Neuronal stem cell (in vitro differentiated cells): ENCODE results near the gene SLC16A3.

Experiments
- DNase-seq: peaks from one replicate; pipeline ENCODE4 v3.0.0-alpha.2; 2013; ENCODE audit warnings: low spot score
- H2AFZ ChIP-seq: one replicate; pipeline ENCODE4 v1.6.1; 2013; ENCODE audit warnings: mild to moderate bottlenecking, low read length, inconsistent platforms
- H2AK5ac ChIP-seq: 2 replicates; pipeline ENCODE4 v1.6.1; 2013; ENCODE audit warnings: low read depth, mild to moderate bottlenecking, inconsistent platforms, low read length, moderate library complexity, mixed read lengths
- H2BK120ac ChIP-seq: 2 replicates; pipeline ENCODE4 v1.6.1; 2013; ENCODE audit warnings: low read depth, mild to moderate bottlenecking, inconsistent platforms, low read length, moderate library complexity, mixed read lengths
- H2BK12ac ChIP-seq: one replicate; pipeline ENCODE4 v1.6.1; 2013; ENCODE audit warnings: low read length, inconsistent platforms
- H2BK15ac ChIP-seq: 2 replicates; pipeline ENCODE4 v1.6.1; 2013; ENCODE audit warnings: mild to moderate bottlenecking, low read length, inconsistent platforms, mixed read lengths
- H2BK5ac ChIP-seq: one replicate; pipeline ENCODE4 v1.6.1; 2013; ENCODE audit warnings: inconsistent platforms, mild to moderate bottlenecking, low read length, moderate library complexity
- H3K14ac ChIP-seq: one replicate; pipeline ENCODE4 v1.6.1; 2013; ENCODE audit warnings: low read length, inconsistent platforms
- H3K18ac ChIP-seq: 2 replicates; pipeline ENCODE4 v1.6.1; 2013; ENCODE audit warnings: low read length, inconsistent platforms
- H3K23ac ChIP-seq: 2 replicates; pipeline ENCODE4 v1.6.1; 2013; ENCODE audit warnings: low read depth, mild to moderate bottlenecking, mixed read lengths, low read length, inconsistent platforms; ENCODE audit not compliant: poor library complexity
- H3K27ac ChIP-seq: replicated peaks from 3 replicates; pipeline ENCODE4 v1.5.1; 2013; ENCODE audit warnings: low read length, inconsistent platforms
- H3K27me3 ChIP-seq, 3 experiments: 2 replicates each; pipeline ENCODE4 v1.6.1; 2013; ENCODE audit warnings: low read length in 3 of 3, mild to moderate bottlenecking in 2 of 3, inconsistent platforms in 1 of 3, low read depth in 1 of 3, mixed read lengths in 1 of 3, moderate library complexity in 1 of 3; ENCODE audit not compliant: control insufficient read depth in 3 of 3, insufficient read depth in 3 of 3
- H3K36me3 ChIP-seq, 2 donors: replicated peaks in 1 of 2; 2 replicates each; pipeline ENCODE4 v1.6.1; 2013; ENCODE audit warnings: low read length in 2 of 2; ENCODE audit not compliant: control insufficient read depth in 2 of 2, insufficient read depth in 2 of 2
- H3K4ac ChIP-seq: 2 replicates; pipeline ENCODE4 v1.6.1; 2013; ENCODE audit warnings: inconsistent platforms, mild to moderate bottlenecking, low read length, moderate library complexity
- H3K4me1 ChIP-seq, 2 donors: 1 replicate in 1 of 2; 2 replicates in 1 of 2; pipeline ENCODE4 v1.6.1; 2013; ENCODE audit warnings: low read length in 2 of 2, low read depth in 1 of 2; ENCODE audit not compliant: control insufficient read depth in 2 of 2, insufficient read depth in 1 of 2
- H3K4me2 ChIP-seq: one replicate; pipeline ENCODE4 v1.6.1; 2013; ENCODE audit warnings: mild to moderate bottlenecking, low read length, inconsistent platforms; ENCODE audit not compliant: insufficient read depth, poor library complexity, severe bottlenecking
- H3K4me3 ChIP-seq, 2 donors: 2 replicates each; pipeline ENCODE4 v1.5.1; 2013; ENCODE audit warnings: low read length in 2 of 2, mild to moderate bottlenecking in 2 of 2, inconsistent platforms in 1 of 2, moderate library complexity in 1 of 2
- H3K79me1 ChIP-seq: one replicate; pipeline ENCODE4 v1.6.1; 2013; ENCODE audit warnings: low read depth, mild to moderate bottlenecking, inconsistent platforms, low read length, moderate library complexity
- H3K9ac ChIP-seq: one replicate; pipeline ENCODE4 v1.6.1; 2013; ENCODE audit warnings: mild to moderate bottlenecking, low read depth, low read length, inconsistent platforms; ENCODE audit not compliant: poor library complexity
- H3K9me3 ChIP-seq, 2 donors: replicated peaks in 1 of 2; 2 replicates each; pipeline versions ENCODE3 to v1.6.1; 2013; ENCODE audit warnings: low read length in 2 of 2, mild to moderate bottlenecking in 2 of 2, inconsistent platforms in 1 of 2, low read depth in 1 of 2, mixed read lengths in 1 of 2, moderate library complexity in 1 of 2; ENCODE audit not compliant: control insufficient read depth in 2 of 2, insufficient read depth in 1 of 2
- H4K8ac ChIP-seq: one replicate; pipeline ENCODE4 v1.6.1; 2013; ENCODE audit warnings: low read depth, mild to moderate bottlenecking, inconsistent platforms, low read length, moderate library complexity
- H4K91ac ChIP-seq: one replicate; pipeline ENCODE4 v1.6.1; 2013; ENCODE audit warnings: low read length, low read depth, mild to moderate bottlenecking, inconsistent platforms; ENCODE audit not compliant: poor library complexity
- WGBS, 2 donors: extraction: QIAGEN DNeasy Blood & Tissue Kit; methylation state at CpG; one replicate each; pipeline ENCODE4 v1.1.7; 2013; ENCODE audit warnings: missing lambda C conversion rate in 2 of 2, mixed read lengths in 1 of 2; ENCODE audit not compliant: insufficient read length in 2 of 2, insufficient replicate concordance in 1 of 2; ENCODE audit errors: extremely low coverage in 2 of 2; 5-methylcytosine and 5-hydroxymethylcytosine counted together

The SLC16A3 gene

DNA sequence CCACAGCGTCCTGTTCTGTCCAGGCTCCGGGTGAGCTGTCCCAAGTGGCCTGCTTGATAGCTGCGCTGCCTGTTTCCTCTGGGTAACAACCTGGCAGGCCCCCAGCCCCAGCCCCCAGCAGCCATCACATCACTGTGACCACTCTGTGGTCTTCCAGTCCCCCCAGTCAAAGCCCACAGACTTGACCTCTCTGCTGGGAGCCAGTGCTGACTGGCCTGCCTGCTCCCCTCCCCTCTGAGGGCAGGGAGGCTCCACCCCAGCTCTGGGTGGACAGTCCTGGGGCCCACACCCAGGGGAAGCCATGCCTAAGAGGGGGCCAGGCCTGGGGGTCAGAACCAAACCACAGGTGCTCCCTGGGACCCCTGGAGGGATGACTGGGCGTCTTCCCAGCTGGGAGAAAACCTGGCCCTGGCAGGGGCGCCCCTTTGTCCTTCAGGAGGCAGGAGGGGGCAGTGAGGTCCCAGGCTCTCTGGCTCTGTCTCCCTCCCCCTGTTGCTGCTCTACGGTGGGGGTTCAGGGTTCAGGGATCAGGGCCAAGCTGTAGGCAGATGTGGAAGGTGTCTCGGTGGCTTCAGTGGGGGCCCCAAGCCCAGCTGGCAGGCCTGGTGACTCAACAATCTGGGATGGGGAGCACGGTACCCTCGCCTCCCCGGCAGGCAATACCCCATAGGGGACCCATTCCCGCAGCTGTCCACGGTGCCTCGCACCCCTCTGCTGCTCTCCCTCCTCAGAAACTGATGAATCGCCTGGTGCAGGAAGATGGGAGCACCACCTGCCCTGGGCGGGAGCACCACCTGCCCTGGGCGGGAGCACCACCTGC, 1.8 kb upstream of the SLC16A3 start:
- Histone ChIP-seq H3K18ac (no peak overlapping the region), H3K27ac (no peak overlapping the region), H3K14ac (no peak overlapping the region), H3K27me3 (peaks cover 21 to 50% (median 47%) of the 10 kb centered on the region in 3 experiments), H2BK5ac (peak overlapping the region; percentile 53), H3K9ac (no peak overlapping the region), H2AFZ (peak overlapping the region; percentile 23), H3K4me1 (peaks cover 8 to 9% of the 10 kb centered on the region in 2 donors), H3K4me3 (no peak overlapping the region), H3K4me2 (no peak overlapping the region), H2BK120ac (no peak overlapping the region), H2BK12ac (no peak overlapping the region), H2BK15ac (no peak overlapping the region), H3K36me3 (no peaks in the 10 kb centered on the region), H3K79me1 (no peaks in the 10 kb centered on the region), H3K23ac (no peak overlapping the region), H4K91ac (no peak overlapping the region), H3K4ac (no peak overlapping the region), H4K8ac (no peak overlapping the region), H3K9me3 (peaks cover 0 to 3% of the 10 kb centered on the region in 2 donors), H2AK5ac (peak overlapping the region; percentile 84)
- no CpG with 5 or more reads among the region's 16 CpGs for WGBS, 2 donors
- DNase-seq, result no peak

DNA sequence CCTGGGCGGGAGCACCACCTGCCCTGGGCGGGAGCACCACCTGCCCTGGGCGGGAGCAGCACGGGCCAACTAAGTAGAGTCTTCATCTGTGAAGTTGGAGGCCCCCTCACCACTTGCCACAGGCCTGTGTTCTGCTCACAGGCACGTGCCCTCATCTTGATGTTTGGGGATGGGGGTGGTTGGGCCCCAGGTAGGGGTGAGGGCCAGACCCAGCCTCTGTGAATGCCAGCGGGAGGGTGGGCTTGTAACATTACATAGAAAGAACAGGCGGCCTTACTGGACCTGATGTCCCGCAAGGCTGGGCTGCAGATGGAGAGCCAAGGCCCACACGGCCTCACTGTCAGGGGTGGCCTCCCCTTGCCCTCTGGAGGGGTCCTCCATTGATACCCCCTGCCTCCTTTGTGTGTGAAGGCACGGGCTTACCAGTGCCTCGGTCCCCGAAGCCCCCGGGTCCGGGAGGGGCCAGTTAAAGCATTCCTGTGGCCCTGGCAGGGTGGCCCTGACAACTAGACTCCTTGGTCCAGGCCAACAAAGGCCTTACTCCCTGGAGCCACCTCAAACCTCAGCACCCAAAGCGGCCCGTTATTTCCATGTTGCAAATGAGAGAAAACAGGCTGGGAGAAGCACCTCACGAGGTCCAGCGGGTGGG, 1.1 kb upstream of the SLC16A3 start:
- H3K4me3 ChIP-seq, result no peak overlapping the region
- DNase-seq, result no peak
- peak overlapping the region; percentile 96 for H2BK15ac ChIP-seq
- peaks cover 12 to 13% of the 10 kb centered on the region in 2 donors for H3K4me1 ChIP-seq
- H3K18ac ChIP-seq, result peak overlapping the region; percentile 72
- H3K9me3 ChIP-seq, result peaks cover 0 to 3% of the 10 kb centered on the region in 2 donors
- WGBS, 2 donors, result no CpG with 5 or more reads among the region's 18 CpGs
- peak overlapping the region; percentile 79 for H3K14ac ChIP-seq
- no peak overlapping the region for H4K91ac ChIP-seq
- H2BK5ac ChIP-seq, result no peak overlapping the region
- no peak overlapping the region for H4K8ac ChIP-seq
- H3K27me3 ChIP-seq, result peaks cover 21 to 50% (median 50%) of the 10 kb centered on the region in 3 experiments
- no peak overlapping the region for H3K4me2 ChIP-seq
- no peak overlapping the region for H3K9ac ChIP-seq
- H2AFZ ChIP-seq, result peak overlapping the region; percentile 46
- H2BK120ac ChIP-seq, result no peak overlapping the region
- no peak overlapping the region for H3K27ac ChIP-seq
- H3K23ac ChIP-seq, result no peak overlapping the region
- H3K79me1 ChIP-seq, result no peaks in the 10 kb centered on the region
- no peaks in the 10 kb centered on the region for H3K36me3 ChIP-seq
- H2AK5ac ChIP-seq, result peak overlapping the region; percentile 93
- no peak overlapping the region for H3K4ac ChIP-seq
- H2BK12ac ChIP-seq, result peak overlapping the region; percentile 49

GRCh38 chr17:82228278-82228841, 482 bp upstream of the SLC16A3 start:
- Histone ChIP-seq H3K4me2 (peak overlapping the region; percentile 31), H4K8ac (no peak overlapping the region), H3K9ac (peak overlapping the region; percentile 84), H2BK5ac (peak overlapping the region; percentile 13), H3K4ac (peak overlapping the region; percentile 37), H2BK12ac (no peak overlapping the region), H4K91ac (no peak overlapping the region), H3K4me3 (peak overlapping the region; percentile 17 to 65), H2AFZ (peak overlapping the region; percentile 46), H3K9me3 (peaks cover 0 to 3% of the 10 kb centered on the region in 2 donors), H3K14ac (no peak overlapping the region), H2BK15ac (peak overlapping the region; percentile 64), H3K79me1 (no peaks in the 10 kb centered on the region), H3K27ac (no peak overlapping the region), H3K23ac (peak overlapping the region; percentile 73), H3K4me1 (peaks cover 12 to 13% of the 10 kb centered on the region in 2 donors), H3K27me3 (peaks cover 21 to 50% (median 50%) of the 10 kb centered on the region in 3 experiments), H2AK5ac (peak overlapping the region; percentile 94), H3K36me3 (no peaks in the 10 kb centered on the region), H3K18ac (peak overlapping the region; percentile 95), H2BK120ac (no peak overlapping the region)
- no CpG with 5 or more reads among the region's 63 CpGs for WGBS, 2 donors
- no peak for DNase-seq
